Astrocyte (in vitro differentiated cells and primary cell): ENCODE data around the gene SMIM33. TPM values are rescaled to one million over a fixed set of nuclear protein-coding genes. Genes with fewer than 3 reads are reported as not detected.
"Not testable (repeated sequence)": the region's sequence is repeated elsewhere in the genome, so short reads cannot be mapped to it uniquely, and the experiment has no call there.

Experiments used
- DNase-seq: peaks from one replicate; pipeline ENCODE4 v3.0.0-alpha.2; 2010; ENCODE audit warnings: low read depth
- FAIRE-seq: peaks from 2 replicates; lab custom pipeline; 2011; peaks lifted over from hg19 to GRCh38; lab: Jason Lieb, UNC
- H2AFZ ChIP-seq: 2 replicates; pipeline ENCODE4 v1.6.0; 2012; ENCODE audit warnings: low read depth, low read length, inconsistent platforms
- H3K27ac ChIP-seq: 2 replicates; pipeline ENCODE4 v1.5.1; 2011; ENCODE audit warnings: low read depth, low read length, inconsistent platforms
- H3K27me3 ChIP-seq: 2 replicates; pipeline ENCODE4 v1.6.0; 2011; ENCODE audit warnings: low read length, inconsistent platforms; ENCODE audit not compliant: insufficient read depth
- H3K36me3 ChIP-seq: 2 replicates; pipeline ENCODE4 v1.5.1; 2011; ENCODE audit warnings: low read length, inconsistent platforms; ENCODE audit not compliant: insufficient read depth
- H3K4me1 ChIP-seq: 2 replicates; pipeline ENCODE4 v1.5.1; 2011; ENCODE audit warnings: low read length, inconsistent platforms; ENCODE audit not compliant: insufficient read depth
- H3K4me2 ChIP-seq: 2 replicates; pipeline ENCODE4 v1.6.0; 2012; ENCODE audit warnings: low read length, inconsistent platforms
- H3K4me3 ChIP-seq: 2 replicates; pipeline ENCODE4 v1.5.1; 2011; ENCODE audit warnings: low read depth, mild to moderate bottlenecking, low read length, inconsistent platforms; ENCODE audit not compliant: insufficient read depth
- H3K79me2 ChIP-seq: 2 replicates; pipeline ENCODE4 v1.6.0; 2012; ENCODE audit warnings: mild to moderate bottlenecking, low read length, inconsistent platforms; ENCODE audit not compliant: insufficient read depth
- H3K9ac ChIP-seq: 2 replicates; pipeline ENCODE4 v1.6.0; 2012; ENCODE audit warnings: mild to moderate bottlenecking, low read length, inconsistent platforms
- H3K9me3 ChIP-seq: 2 replicates; pipeline ENCODE4 v1.5.1; 2012; ENCODE audit warnings: low read depth, mild to moderate bottlenecking, low read length, inconsistent platforms; ENCODE audit not compliant: insufficient read depth
- H4K20me1 ChIP-seq: 2 replicates; pipeline ENCODE4 v1.6.0; 2012; ENCODE audit warnings: low read length, inconsistent platforms; ENCODE audit not compliant: insufficient read depth
- H3K27ac Mint-ChIP-seq: one replicate; pipeline ENCODE4 v1.8.0; 2021; ENCODE audit warnings: mild to moderate bottlenecking, mixed read lengths; ENCODE audit not compliant: unreplicated experiment
- H3K27me3 Mint-ChIP-seq: one replicate; pipeline ENCODE4 v1.8.0; 2021; ENCODE audit warnings: low read depth, mixed read lengths; ENCODE audit not compliant: unreplicated experiment
- H3K36me3 Mint-ChIP-seq: one replicate; pipeline ENCODE4 v1.8.0; 2021; ENCODE audit warnings: low read depth, mixed read lengths; ENCODE audit not compliant: unreplicated experiment
- H3K4me1 Mint-ChIP-seq: one replicate; pipeline ENCODE4 v1.8.0; 2021; ENCODE audit warnings: low read depth, mixed read lengths; ENCODE audit not compliant: unreplicated experiment
- H3K4me3 Mint-ChIP-seq: one replicate; pipeline ENCODE4 v1.8.0; 2021; ENCODE audit warnings: mild to moderate bottlenecking, moderate library complexity, mixed read lengths; ENCODE audit not compliant: unreplicated experiment
- H3K9me3 Mint-ChIP-seq: one replicate; pipeline ENCODE4 v1.8.0; 2021; ENCODE audit warnings: mild to moderate bottlenecking, mixed read lengths; ENCODE audit not compliant: unreplicated experiment
- CTCF ChIP-seq: IDR thresholded peaks from 2 replicates; pipeline ENCODE4 v1.5.1; 2011; ENCODE audit warnings: low read depth, mild to moderate bottlenecking, inconsistent platforms, low read length, moderate library complexity; ENCODE audit not compliant: insufficient read depth
- EZH2 ChIP-seq: IDR thresholded peaks from 2 replicates; pipeline ENCODE4 v1.6.1; 2012; ENCODE audit warnings: mild to moderate bottlenecking, low read length, inconsistent platforms; ENCODE audit not compliant: insufficient read depth
- total RNA-seq: library from RNA; stranded (reverse); gene quantifications from 2 replicates; pipeline ENCODE4 v1.2.1, GENCODE V29; 2021

Gene SMIM33
- total RNA-seq, 1 donor from 2014 or later, result not detected

- TF ChIP-seq CTCF (no peak), EZH2 (no peak)
- FAIRE-seq, result no peak
- H3K4me1 Mint-ChIP-seq, result peaks cover 3% of the 10 kb centered on the region
- no peaks in the 10 kb centered on the region for H3K36me3 Mint-ChIP-seq
- Histone ChIP-seq H3K79me2 (no peaks in the 10 kb centered on the region), H3K9ac (no peak overlapping the region), H3K4me3 (no peak overlapping the region), H4K20me1 (no peaks in the 10 kb centered on the region), H3K27ac (no peak overlapping the region), H3K36me3 (no peaks in the 10 kb centered on the region), H3K27me3 (no peaks in the 10 kb centered on the region), H2AFZ (no peak overlapping the region), H3K4me2 (no peak overlapping the region), H3K4me1 (peaks cover 4% of the 10 kb centered on the region), H3K9me3 (no peaks in the 10 kb centered on the region)
- no peak overlapping the region for H3K27ac Mint-ChIP-seq
- peaks cover 10% of the 10 kb centered on the region for H3K9me3 Mint-ChIP-seq
- H3K27me3 Mint-ChIP-seq, result peaks cover 14% of the 10 kb centered on the region
- H3K4me3 Mint-ChIP-seq, result no peak overlapping the region
- DNase-seq, result no peak
These were observed 42.1 kb downstream of the SMIM33 start for GRCh38 chr5:139512786-139513390.

GRCh38 chr5:139513434-139513833, 42.6 kb downstream of the SMIM33 start:
- H3K4me3 Mint-ChIP-seq, H3K27ac Mint-ChIP-seq, H3K36me3 ChIP-seq, H3K4me3 ChIP-seq, H3K4me1 Mint-ChIP-seq, H3K4me2 ChIP-seq, H3K4me1 ChIP-seq, FAIRE-seq, H3K36me3 Mint-ChIP-seq, H4K20me1 ChIP-seq, H3K27me3 Mint-ChIP-seq, H3K27me3 ChIP-seq, H3K9me3 ChIP-seq, H3K79me2 ChIP-seq, H3K9me3 Mint-ChIP-seq, H3K9ac ChIP-seq, H3K27ac ChIP-seq: not testable (repeated sequence)
- TF ChIP-seq CTCF, result peak; percentile 61
- peak overlapping the region; percentile 14 for H2AFZ ChIP-seq
- DNase-seq, result peak; percentile 51

- H3K4me3 ChIP-seq, result no peak overlapping the region
- no peak overlapping the region for H3K9ac ChIP-seq
- no peaks in the 10 kb centered on the region for H3K27me3 ChIP-seq
- H3K27me3 Mint-ChIP-seq, result peaks cover 5% of the 10 kb centered on the region
- TF ChIP-seq EZH2 (no peak), CTCF (no peak)
- DNase-seq (no peak), FAIRE-seq (no peak)
- peaks cover 5% of the 10 kb centered on the region for H3K9me3 Mint-ChIP-seq
- peaks cover 5% of the 10 kb centered on the region for H3K4me1 ChIP-seq
- no peak overlapping the region for H3K27ac Mint-ChIP-seq
- H3K27ac ChIP-seq, result no peak overlapping the region
- H3K9me3 ChIP-seq, result no peaks in the 10 kb centered on the region
- no peak overlapping the region for H3K4me2 ChIP-seq
- H2AFZ ChIP-seq, result peak overlapping the region; percentile 14
- H3K4me3 Mint-ChIP-seq, result no peak overlapping the region
- no peaks in the 10 kb centered on the region for H3K36me3 Mint-ChIP-seq
- no peaks in the 10 kb centered on the region for H4K20me1 ChIP-seq
- no peaks in the 10 kb centered on the region for H3K36me3 ChIP-seq
- H3K79me2 ChIP-seq, result no peaks in the 10 kb centered on the region
- peaks cover 4% of the 10 kb centered on the region for H3K4me1 Mint-ChIP-seq
These were observed 43.2 kb downstream of the SMIM33 start for GRCh38 chr5:139513852-139514485.
